Nephron progenitor cell (in vitro differentiated cells): ENCODE results near the gene SLC8A1.

Experiments
- DNase-seq: peaks from one replicate; pipeline ENCODE4 v3.0.0; 2021
- H3K27ac Mint-ChIP-seq: 2 replicates; pipeline ENCODE4 v1.8.0; 2021; ENCODE audit warnings: mild to moderate bottlenecking, moderate library complexity, mixed read lengths
- H3K27me3 Mint-ChIP-seq: 2 replicates; pipeline ENCODE4 v1.8.0; 2021; ENCODE audit warnings: mild to moderate bottlenecking, low read depth, mixed read lengths; ENCODE audit not compliant: poor library complexity
- H3K36me3 Mint-ChIP-seq: 2 replicates; pipeline ENCODE4 v1.8.0; 2021; ENCODE audit warnings: low read depth, mixed read lengths
- H3K4me1 Mint-ChIP-seq: 2 replicates; pipeline ENCODE4 v1.8.0; 2021; ENCODE audit warnings: mixed read lengths
- H3K4me3 Mint-ChIP-seq: 2 replicates; pipeline ENCODE4 v1.8.0; 2021; ENCODE audit warnings: mild to moderate bottlenecking, moderate library complexity, mixed read lengths
- H3K9me3 Mint-ChIP-seq: 2 replicates; pipeline ENCODE4 v1.8.0; 2021; ENCODE audit warnings: mild to moderate bottlenecking, moderate library complexity, mixed read lengths
- CTCF ChIP-seq: fragments of 200-600 bp; sonication (generic); IDR thresholded peaks from 2 replicates; pipeline ENCODE4 v1.5.0; 2021; ENCODE audit warnings: antibody characterized with exemption

The SLC8A1 gene

GRCh38 chr2:40315683-40316082 is 136.2 kb downstream of the SLC8A1 start:
- Mint-ChIP-seq H3K4me1 (no peaks in the 10 kb centered on the region), H3K27ac (no peak overlapping the region), H3K27me3 (no peaks in the 10 kb centered on the region), H3K36me3 (no peaks in the 10 kb centered on the region), H3K4me3 (no peak overlapping the region), H3K9me3 (peaks cover 17% of the 10 kb centered on the region)
- DNase-seq = no peak
- TF ChIP-seq CTCF = no peak

DNA sequence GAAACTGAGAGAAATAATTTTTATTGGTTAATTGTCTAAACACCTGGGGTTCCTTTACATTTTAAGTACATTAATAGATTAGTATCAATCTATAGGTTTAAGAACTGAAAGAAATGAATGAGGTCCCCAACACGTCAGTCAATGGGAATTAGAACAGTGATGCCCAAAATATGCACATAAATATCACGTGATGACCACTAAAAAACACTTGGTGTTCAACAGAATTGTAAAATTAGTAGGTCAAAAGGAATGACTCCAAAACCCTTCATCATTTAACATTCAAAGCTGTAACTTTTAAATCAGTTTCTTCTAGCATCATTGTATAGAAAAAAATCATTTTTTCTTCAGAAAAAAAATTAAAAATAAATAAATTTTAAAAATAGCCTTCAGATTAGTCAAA is 140.9 kb downstream of the SLC8A1 start:
- Mint-ChIP-seq H3K27ac (no peak overlapping the region), H3K4me3 (no peak overlapping the region), H3K4me1 (no peaks in the 10 kb centered on the region), H3K27me3 (peaks cover 1% of the 10 kb centered on the region), H3K36me3 (no peaks in the 10 kb centered on the region), H3K9me3 (peaks cover 17% of the 10 kb centered on the region)
- TF ChIP-seq CTCF = no peak
- no peak for DNase-seq

DNA sequence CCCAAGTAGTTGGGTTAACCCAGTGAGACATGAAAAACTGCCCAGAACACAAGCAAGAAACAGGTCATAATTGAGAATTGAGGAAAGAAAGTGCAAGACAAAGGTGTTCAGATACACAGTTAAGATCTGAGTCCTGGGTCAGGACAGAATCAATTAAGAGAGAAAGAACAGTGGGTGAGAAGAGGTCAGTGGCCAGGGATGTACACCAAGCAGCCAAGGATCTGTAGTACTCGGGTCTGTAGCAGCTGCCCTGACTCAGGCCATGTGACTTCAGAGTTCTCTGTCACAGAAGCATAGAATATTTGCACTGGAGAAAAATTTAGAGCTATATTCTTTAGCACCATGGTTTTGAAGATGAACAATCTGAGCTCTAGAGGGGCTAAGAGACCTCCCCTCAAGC is 141.6 kb downstream of the SLC8A1 start:
- Mint-ChIP-seq H3K9me3 (peaks cover 13% of the 10 kb centered on the region), H3K4me3 (no peak overlapping the region), H3K4me1 (no peaks in the 10 kb centered on the region), H3K27me3 (peaks cover 2% of the 10 kb centered on the region), H3K36me3 (no peaks in the 10 kb centered on the region), H3K27ac (no peak overlapping the region)
- no peak for DNase-seq
- no peak for TF ChIP-seq CTCF

DNA sequence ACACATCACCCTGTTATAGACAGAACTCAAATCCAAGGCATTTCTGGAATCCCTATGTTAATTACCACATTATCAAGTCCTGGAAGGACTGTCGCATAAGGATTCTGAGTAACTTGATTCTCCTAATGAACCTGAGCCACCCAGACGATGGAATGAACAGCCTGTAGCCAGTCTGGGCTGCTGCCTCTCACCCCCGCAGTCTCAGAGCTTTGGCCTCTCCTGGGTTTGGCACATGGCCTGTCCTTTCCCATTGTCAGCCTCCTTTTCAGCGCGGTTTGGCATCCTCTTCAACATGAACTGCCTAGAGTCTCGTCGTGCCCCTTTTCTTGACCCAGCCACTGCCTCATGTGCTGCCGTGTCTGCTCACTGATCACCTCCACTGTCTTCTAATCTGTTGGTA is 147.6 kb downstream of the SLC8A1 start:
- Mint-ChIP-seq H3K4me3 (no peak overlapping the region), H3K9me3 (no peaks in the 10 kb centered on the region), H3K27ac (no peak overlapping the region), H3K36me3 (no peaks in the 10 kb centered on the region), H3K4me1 (peaks cover 23% of the 10 kb centered on the region), H3K27me3 (peaks cover 5% of the 10 kb centered on the region)
- TF ChIP-seq CTCF = no peak
- no peak for DNase-seq

GRCh38 chr2:40303746-40304145 is 148.1 kb downstream of the SLC8A1 start:
- H3K4me3 Mint-ChIP-seq = no peak overlapping the region
- H3K27ac Mint-ChIP-seq = no peak overlapping the region
- H3K4me1 Mint-ChIP-seq = peaks cover 23% of the 10 kb centered on the region
- H3K9me3 Mint-ChIP-seq = no peaks in the 10 kb centered on the region
- DNase-seq = no peak
- H3K36me3 Mint-ChIP-seq = no peaks in the 10 kb centered on the region
- H3K27me3 Mint-ChIP-seq = peaks cover 5% of the 10 kb centered on the region
- no peak for TF ChIP-seq CTCF

GRCh38 chr2:40302751-40303325 is 149.1 kb downstream of the SLC8A1 start:
- TF ChIP-seq CTCF = no peak
- peaks cover 23% of the 10 kb centered on the region for H3K4me1 Mint-ChIP-seq

More at GRCh38 chr2:40302751-40303325, 149.1 kb downstream of the SLC8A1 start:
- H3K4me3 Mint-ChIP-seq = no peak overlapping the region
- H3K9me3 Mint-ChIP-seq = no peaks in the 10 kb centered on the region
- no peaks in the 10 kb centered on the region for H3K36me3 Mint-ChIP-seq
- no peak overlapping the region for H3K27ac Mint-ChIP-seq
- no peak for DNase-seq
- H3K27me3 Mint-ChIP-seq = peaks cover 5% of the 10 kb centered on the region
